Epithelial cell of esophagus (primary cell): ENCODE results near the gene CCNH.

ENCODE experiments used
- DNase-seq: peaks from one replicate; pipeline ENCODE4 v3.0.0; 2010; ENCODE audit warnings: low read depth
- H3K4me3 ChIP-seq: 2 replicates; pipeline ENCODE4 v1.5.1; 2011; ENCODE audit warnings: mild to moderate bottlenecking, low read length, control low read depth
- CTCF ChIP-seq: IDR thresholded peaks from 2 replicates; pipeline ENCODE4 v1.5.1; 2011; ENCODE audit warnings: low read depth, mild to moderate bottlenecking, low read length, control low read depth, inconsistent platforms; ENCODE audit not compliant: insufficient read depth; ENCODE audit errors: missing control alignments

Gene CCNH

GRCh38 chr5:87412630-87413342 lies at the start of gene CCNH:
TSS of gene CCNH (minus strand) at chr5:87412930. CDS start at chr5:87412794, 136 bp downstream.
- H3K4me3 ChIP-seq, result peak within 1 kb of the TSS; percentile 99
- peak; percentile 98 for DNase-seq
- no peak for TF ChIP-seq CTCF

GRCh38 chr5:87457706-87458105 lies 45.0 kb upstream of the CCNH start:
- DNase-seq, result no peak
- no peak overlapping the region for H3K4me3 ChIP-seq
- no peak for TF ChIP-seq CTCF

GRCh38 chr5:87453801-87454200 lies 41.1 kb upstream of the CCNH start:
- peak; percentile 7 for DNase-seq
- TF ChIP-seq CTCF, result no peak
- no peak overlapping the region for H3K4me3 ChIP-seq

- TF ChIP-seq CTCF, result no peak
- H3K4me3 ChIP-seq, result no peak overlapping the region
- DNase-seq, result no peak
Observed at GRCh38 chr5:87452837-87453236, 40.1 kb upstream of the CCNH start.

GRCh38 chr5:87442419-87442818 lies 29.7 kb upstream of the CCNH start:
- TF ChIP-seq CTCF, result no peak
- DNase-seq, result no peak
- no peak overlapping the region for H3K4me3 ChIP-seq

- H3K4me3 ChIP-seq, result no peak overlapping the region
- TF ChIP-seq CTCF, result no peak
Observed at GRCh38 chr5:87438231-87438630, 25.5 kb upstream of the CCNH start.

GRCh38 chr5:87437724-87438123 lies 25.0 kb upstream of the CCNH start:
- no peak overlapping the region for H3K4me3 ChIP-seq
- no peak for TF ChIP-seq CTCF
- no peak for DNase-seq

More at GRCh38 chr5:87438231-87438630, 25.5 kb upstream of the CCNH start:
- DNase-seq, result no peak
